Embryonic facial prominence (tissue), 1 donor: ENCODE results near the gene OSBPL1A.
"Not testable (repeated sequence)": the region's sequence is repeated elsewhere in the genome, so short reads cannot be mapped to it uniquely, and the experiment has no call there.

ENCODE experiments used
- DNase-seq: peaks from one replicate; pipeline ENCODE4 v3.0.0-alpha.2; 2016; ENCODE audit errors: extremely low spot score

Gene OSBPL1A

GRCh38 chr18:24187049-24187448, 210.6 kb downstream of the OSBPL1A start:
- DNase-seq, result no peak

DNA sequence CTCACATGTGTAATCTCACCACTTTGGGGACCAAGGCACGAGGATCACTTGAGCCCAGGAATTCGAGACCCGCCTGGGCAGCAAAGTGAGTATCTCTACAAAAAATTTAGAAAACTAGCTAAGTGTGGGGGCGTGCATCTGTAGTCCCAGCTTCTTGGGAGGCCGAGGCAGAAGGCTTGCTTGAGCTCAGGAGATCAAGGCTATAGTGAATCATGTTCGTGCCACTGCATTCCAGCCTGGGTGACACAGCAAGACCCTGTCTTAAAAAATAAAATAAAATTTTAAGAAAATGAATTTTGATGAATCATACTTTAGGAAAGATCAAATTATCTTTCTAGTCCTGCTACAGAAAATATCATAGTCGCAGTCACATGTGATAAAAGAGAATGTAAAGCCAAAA, 211.8 kb downstream of the OSBPL1A start:
- DNase-seq, result no peak

DNA sequence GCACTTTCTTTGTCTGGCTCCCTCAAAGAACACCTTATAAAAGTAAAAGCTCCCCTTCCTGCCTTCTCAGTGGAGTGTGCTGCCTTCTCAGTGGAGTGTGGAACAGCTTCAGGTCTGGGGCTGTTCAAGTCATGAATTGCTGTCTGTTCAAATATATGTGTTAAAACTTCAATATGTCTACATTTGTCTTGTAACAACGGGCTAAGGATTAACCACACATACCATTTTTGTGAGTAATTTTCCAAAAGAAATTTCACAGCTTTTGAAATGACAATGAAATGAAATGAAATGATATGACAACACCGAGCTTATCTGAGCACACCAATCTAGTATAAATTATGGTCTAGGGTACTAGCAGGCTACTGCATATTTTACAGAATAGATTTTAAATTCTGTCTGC, 215.8 kb downstream of the OSBPL1A start:
- DNase-seq, result no peak

DNA sequence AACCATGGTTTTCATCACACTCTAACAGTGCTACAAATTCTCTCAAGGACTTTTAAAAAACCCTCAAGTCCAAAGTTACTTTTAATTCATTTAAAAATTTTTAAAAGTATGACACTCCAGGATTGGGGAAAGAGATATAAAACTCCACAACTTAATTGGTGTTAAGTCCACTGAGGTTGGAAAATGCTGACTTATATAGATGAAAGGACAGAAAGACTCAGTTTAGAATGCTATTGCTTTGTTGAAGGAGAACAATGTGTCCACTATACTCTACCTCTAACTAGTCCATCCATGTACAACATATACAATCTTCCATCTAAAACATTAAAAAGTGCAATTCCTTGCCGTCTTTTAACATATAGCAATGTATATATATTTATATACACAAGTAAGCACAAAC, 217.6 kb downstream of the OSBPL1A start:
- DNase-seq, result no peak

DNA sequence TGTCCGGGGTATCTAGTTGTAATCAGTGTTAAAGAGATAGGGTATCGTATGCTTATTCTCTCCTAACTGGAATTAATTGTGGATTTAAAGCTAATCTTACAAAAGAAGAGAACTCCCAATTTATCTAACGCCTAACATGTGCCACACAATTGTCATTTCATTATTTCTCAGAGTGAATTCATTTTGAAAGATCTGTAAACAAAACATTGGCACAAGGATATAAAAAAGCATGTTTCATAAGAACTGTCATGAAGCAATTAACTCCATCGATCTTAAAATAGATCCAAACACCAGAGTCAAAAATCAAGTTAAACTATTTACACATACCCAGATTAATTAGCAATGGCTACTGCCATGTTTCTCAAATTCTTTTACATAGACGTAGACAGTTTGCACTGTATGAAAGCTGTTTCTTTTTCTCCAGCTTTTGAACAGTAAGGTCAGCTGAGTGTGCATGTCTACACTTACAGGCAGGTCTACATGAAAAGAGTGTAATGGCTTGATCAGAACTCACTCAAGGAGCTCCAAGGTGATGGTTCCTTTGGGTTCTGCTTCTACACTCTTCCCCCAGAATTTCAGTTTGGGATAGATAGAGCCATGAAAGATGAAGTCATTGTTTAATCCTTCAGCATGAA, 220.0 kb downstream of the OSBPL1A start:
- DNase-seq, result no peak

DNA sequence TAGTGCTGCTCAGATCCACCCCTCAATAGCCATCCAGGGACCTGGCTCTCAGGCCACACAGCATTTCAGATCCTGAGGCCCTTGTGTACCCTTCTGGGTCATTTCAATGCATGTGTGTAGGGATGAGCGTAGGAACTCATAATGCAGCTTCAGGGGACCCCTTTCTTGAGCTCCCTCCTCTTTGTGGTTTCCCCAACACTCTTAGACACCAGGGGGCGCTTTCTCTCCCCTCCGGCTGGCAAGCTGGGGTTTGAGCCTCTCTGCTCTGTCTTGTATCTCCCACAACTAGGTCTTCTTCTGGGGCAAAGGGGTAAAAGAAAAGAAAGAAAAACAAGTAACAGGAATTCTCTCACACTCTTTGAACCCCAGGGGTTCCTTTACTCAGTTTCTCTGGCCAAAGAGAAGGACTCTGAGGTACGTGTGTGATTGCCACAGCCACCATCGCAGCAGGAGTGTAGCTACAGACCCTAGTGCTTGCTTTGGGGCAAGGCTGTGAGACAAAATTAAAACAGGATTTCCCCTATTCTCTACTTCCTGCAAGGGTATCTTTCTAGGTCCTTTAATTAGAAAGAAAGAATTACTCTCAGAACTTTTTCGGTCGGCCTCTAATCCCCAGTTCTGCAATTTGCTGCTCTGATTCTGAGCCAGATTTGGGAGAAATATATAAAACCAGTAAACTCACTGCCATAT, 220.8 kb downstream of the OSBPL1A start:
- no peak for DNase-seq

- no peak for DNase-seq
Measured at GRCh38 chr18:24173997-24174396, 223.6 kb downstream of the OSBPL1A start.

DNA sequence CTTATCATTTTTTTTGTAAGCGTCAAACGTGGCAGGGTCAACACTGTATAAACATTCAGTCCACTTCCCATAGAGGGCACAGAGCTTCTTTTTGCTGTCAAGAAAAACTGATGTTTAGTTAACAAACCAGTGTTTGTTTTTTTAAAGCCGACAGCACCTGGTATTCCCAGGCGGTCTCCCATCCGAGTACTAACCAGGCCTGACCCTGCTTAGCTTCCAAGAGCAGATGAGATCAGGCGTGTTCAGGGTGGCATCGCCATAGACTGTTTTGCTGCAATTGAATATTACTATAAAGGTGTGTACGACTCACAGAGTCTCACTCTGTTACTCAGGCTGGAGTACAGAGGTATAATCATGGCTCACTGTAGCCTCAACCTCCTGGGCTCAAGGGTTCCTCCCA, 227.3 kb downstream of the OSBPL1A start:
- no peak for DNase-seq

DNA sequence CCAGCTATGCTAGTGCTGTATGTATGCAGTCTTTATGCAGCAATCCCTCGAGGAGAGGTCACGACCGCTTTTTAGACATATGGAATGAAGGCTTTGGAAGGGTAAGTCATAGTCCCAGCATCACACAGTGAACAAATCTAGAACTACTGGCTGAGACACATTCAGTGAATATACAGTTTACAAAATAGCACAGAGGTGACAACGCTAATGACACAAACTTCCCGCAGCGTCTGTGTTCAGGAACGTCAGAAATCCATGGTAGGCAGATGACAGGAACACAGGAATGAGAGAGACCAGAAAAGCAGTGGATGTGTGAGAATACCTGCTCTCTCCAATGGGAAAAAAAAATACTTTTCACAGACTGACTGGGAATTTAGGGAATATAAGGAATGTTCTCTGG, 229.1 kb downstream of the OSBPL1A start:
- DNase-seq, result no peak

DNA sequence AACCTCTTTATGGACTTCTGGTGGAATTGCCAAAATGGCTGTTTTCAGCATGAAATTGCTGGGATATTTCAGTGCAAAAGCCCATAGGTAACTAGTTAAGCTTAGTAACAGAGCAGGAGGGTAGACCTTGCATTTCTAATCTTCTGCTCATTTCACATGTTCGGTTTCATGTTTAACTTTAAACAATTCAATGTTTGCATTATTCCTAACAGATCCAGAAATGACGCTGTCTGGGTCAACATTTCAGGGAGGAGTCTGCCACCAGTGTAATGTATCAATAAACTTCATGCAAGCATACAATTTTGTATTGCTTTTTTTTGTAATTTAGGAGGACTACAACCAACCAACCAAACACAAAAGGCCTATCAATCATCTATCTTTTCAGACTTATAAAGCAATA, 236.3 kb downstream of the OSBPL1A start:
- DNase-seq, result no peak

- no peak for DNase-seq
Measured at GRCh38 chr18:24160086-24160485, 237.5 kb downstream of the OSBPL1A start.

GRCh38 chr18:24157855-24158254, 239.8 kb downstream of the OSBPL1A start:
- DNase-seq, result no peak

GRCh38 chr18:24153397-24153796, 244.2 kb downstream of the OSBPL1A start:
- no peak for DNase-seq

- not testable (repeated sequence) for DNase-seq
Measured at GRCh38 chr18:24149591-24149990, 248.0 kb downstream of the OSBPL1A start.

GRCh38 chr18:24142376-24142775, 255.2 kb downstream of the OSBPL1A start:
- DNase-seq, result no peak

DNA sequence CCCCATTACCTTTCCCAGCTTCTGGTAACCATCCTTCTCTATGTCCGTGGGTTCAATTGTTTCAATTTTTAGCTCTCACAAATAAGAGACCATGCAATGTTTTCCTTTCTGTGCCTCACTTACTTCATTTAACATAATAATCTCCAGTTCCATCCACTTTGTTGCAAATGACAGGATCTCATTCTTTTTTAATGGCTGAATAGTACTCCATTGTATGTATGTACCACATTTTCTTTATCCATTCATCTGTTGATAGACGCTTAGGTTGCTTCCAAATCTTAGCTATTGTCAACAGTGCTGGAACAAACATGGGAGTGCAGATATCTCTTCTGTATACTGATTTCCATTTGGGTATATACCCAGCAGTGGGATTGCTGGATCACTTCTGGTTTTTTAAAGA, 256.9 kb downstream of the OSBPL1A start:
- no peak for DNase-seq

- DNase-seq, result peak; percentile 28
Measured at GRCh38 chr18:24138789-24139616, 258.6 kb downstream of the OSBPL1A start, which contains the start of gene CABYR. Gene CABYR, plus strand, starts transcription at chr18:24139062. Its CDS starts 4,053 bp downstream, at chr18:24143115.

DNA sequence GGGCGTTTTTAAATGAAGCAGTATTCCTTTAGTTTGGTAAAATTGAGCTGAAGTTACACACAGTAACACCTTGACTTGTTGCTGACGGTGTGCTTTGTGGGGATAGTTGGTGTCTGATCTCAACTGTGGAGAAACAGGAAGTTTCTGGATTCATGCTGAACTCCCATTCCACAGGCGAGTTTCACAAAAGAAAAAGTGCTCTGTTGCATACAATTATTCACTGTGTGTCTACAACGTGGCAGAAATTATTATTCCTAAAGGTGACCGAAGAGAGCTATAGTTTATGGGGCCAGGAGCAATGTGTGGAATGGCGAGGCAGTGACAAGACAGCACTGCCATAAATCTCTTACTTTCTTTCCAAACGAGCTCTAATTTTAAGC, 259.2 kb downstream of the OSBPL1A start:
- no peak for DNase-seq

- DNase-seq, result no peak
Measured at GRCh38 chr18:24136967-24137373, 260.7 kb downstream of the OSBPL1A start.

GRCh38 chr18:24130494-24130893, 267.1 kb downstream of the OSBPL1A start:
- DNase-seq, result no peak

GRCh38 chr18:24128700-24129099, 268.9 kb downstream of the OSBPL1A start:
- no peak for DNase-seq

DNA sequence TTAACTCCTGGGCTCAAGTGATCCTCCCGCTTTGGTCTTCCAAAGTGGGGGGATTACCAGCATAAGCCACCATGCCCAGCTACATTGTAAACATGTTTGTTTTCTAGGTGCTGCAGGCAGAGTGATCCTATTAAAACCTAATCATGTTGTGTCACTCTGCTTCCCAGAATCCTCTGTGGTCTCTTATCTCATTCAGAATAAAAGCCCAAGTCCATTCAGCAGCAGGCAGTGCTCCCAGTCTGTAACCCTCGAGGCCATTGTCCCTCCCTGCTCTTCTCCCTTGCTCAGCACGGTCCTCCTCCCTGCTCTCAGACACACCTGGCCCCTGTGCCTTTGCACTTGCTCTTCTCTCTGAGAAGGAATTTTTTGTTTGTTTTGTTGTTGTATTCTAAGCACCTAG, 269.9 kb downstream of the OSBPL1A start:
- DNase-seq, result no peak
